ENCODE measurements around the gene ZDHHC8.

- no peak for TF ChIP-seq CTCF (IDR thresholded peaks at IDR 0.05; ENCODE audit: low read length)
- no peak for TF ChIP-seq EZH2 (IDR thresholded peaks at IDR 0.05; ENCODE audit: borderline replicate concordance, low read length)
Observed at GRCh38 chr22:20165913-20166312, 34.3 kb downstream of the ZDHHC8 start.
